WTC11 (cell line): ENCODE data around the gene METTL15. TPM values are rescaled to one million over a fixed set of nuclear protein-coding genes. Genes with fewer than 3 reads are reported as not detected.

Source experiments
- ATAC-seq: fragments of 200-7000 bp; cut with Tn5 transposase; 2 replicates; pipeline ENCODE4 v1.10.0; 2021; ENCODE audit warnings: mild to moderate bottlenecking, moderate library complexity
- Bru-seq: library from RNA; stranded (reverse); fragments of 400-500 nt; gene quantifications from one replicate; lab custom pipeline; 2021; lab: Mats Ljungman, UMichigan
- CTCF ChIA-PET: fragments of 300-600 bp; sonication (Branson Sonifier 250); formaldehyde crosslinking; loops from one replicate; lab custom pipeline; 2021; ENCODE audit warnings: antibody characterized with exemption; lab: Charles Lee
- POLR2A ChIA-PET: fragments of 350-600 bp; sonication (Branson Sonifier 250); formaldehyde crosslinking; loops from one replicate; lab custom pipeline; 2021; ENCODE audit warnings: antibody characterized with exemption; lab: Charles Lee
- DNase-seq: peaks from one replicate; pipeline ENCODE4 v3.0.0; 2021; ENCODE audit warnings: low spot score
- H3K27ac Mint-ChIP-seq: 2 replicates; pipeline ENCODE4 v1.8.0; 2021; ENCODE audit warnings: mixed read lengths
- H3K27me3 Mint-ChIP-seq: 2 replicates; pipeline ENCODE4 v1.8.0; 2021; ENCODE audit warnings: low read depth, mild to moderate bottlenecking, moderate library complexity, mixed read lengths
- H3K36me3 Mint-ChIP-seq: 2 replicates; pipeline ENCODE4 v1.8.0; 2021; ENCODE audit warnings: mixed read lengths
- H3K4me1 Mint-ChIP-seq: 2 replicates; pipeline ENCODE4 v1.8.0; 2022; ENCODE audit warnings: mixed read lengths
- H3K4me3 Mint-ChIP-seq: 2 replicates; pipeline ENCODE4 v1.8.0; 2021; ENCODE audit warnings: mild to moderate bottlenecking, moderate library complexity, mixed read lengths
- H3K9me3 Mint-ChIP-seq: 2 replicates; pipeline ENCODE4 v1.8.0; 2021; ENCODE audit warnings: mixed read lengths
- AR ChIP-seq: fragments of 250-450 bp; sonication (Bioruptor Pico); IDR thresholded peaks from 2 replicates; pipeline ENCODE4 v1.9.0; 2021; ENCODE audit warnings: mild to moderate bottlenecking
- ARID4B ChIP-seq: sonication (generic); formaldehyde crosslinking; IDR thresholded peaks from 2 replicates; pipeline ENCODE4 v1.8.0; 2023; ENCODE audit warnings: missing genetic modification reagents, mild to moderate bottlenecking, borderline replicate concordance
- CTCF ChIP-seq: fragments of 200-600 bp; IDR thresholded peaks from 2 replicates; pipeline ENCODE4 v1.8.0; 2022; ENCODE audit warnings: antibody characterized with exemption
- E2F1 ChIP-seq: sonication (generic); formaldehyde crosslinking; IDR thresholded peaks from 2 replicates; pipeline ENCODE4 v1.8.0; 2022; ENCODE audit warnings: mild to moderate bottlenecking, missing genetic modification reagents
- E2F5 ChIP-seq: sonication (generic); formaldehyde crosslinking; IDR thresholded peaks from 2 replicates; pipeline ENCODE4 v1.8.1; 2022; ENCODE audit warnings: mild to moderate bottlenecking, moderate library complexity, missing genetic modification reagents
- ETV6 ChIP-seq: sonication (generic); formaldehyde crosslinking; IDR thresholded peaks from 2 replicates; pipeline ENCODE4 v1.8.1; 2022; ENCODE audit warnings: mild to moderate bottlenecking, missing genetic modification reagents
- FOXK1 ChIP-seq: sonication (generic); formaldehyde crosslinking; IDR thresholded peaks from 2 replicates; pipeline ENCODE4 v1.8.0; 2022; ENCODE audit warnings: mild to moderate bottlenecking, moderate library complexity, missing genetic modification reagents
- GABPB1 ChIP-seq: sonication (generic); formaldehyde crosslinking; IDR thresholded peaks from 2 replicates; pipeline ENCODE4 v1.8.1; 2023; ENCODE audit warnings: mild to moderate bottlenecking, missing genetic modification reagents
- JAZF1 ChIP-seq: fragments of 250-450 bp; sonication (Bioruptor Pico); IDR thresholded peaks from 2 replicates; pipeline ENCODE4 v1.9.0; 2021; ENCODE audit warnings: moderate library complexity, mild to moderate bottlenecking, inconsistent platforms
- KAT7 ChIP-seq: sonication (generic); formaldehyde crosslinking; IDR thresholded peaks from 2 replicates; pipeline ENCODE4 v1.8.1; 2023; ENCODE audit warnings: missing genetic modification reagents, mild to moderate bottlenecking, borderline replicate concordance
- MAX ChIP-seq: sonication (generic); formaldehyde crosslinking; IDR thresholded peaks from 2 replicates; pipeline ENCODE4 v1.8.0; 2022; ENCODE audit warnings: mild to moderate bottlenecking, missing genetic modification reagents
- MLX ChIP-seq: sonication (generic); formaldehyde crosslinking; IDR thresholded peaks from 2 replicates; pipeline ENCODE4 v1.8.1; 2023; ENCODE audit warnings: mild to moderate bottlenecking, missing genetic modification reagents, moderate library complexity
- MYBL2 ChIP-seq: sonication (generic); formaldehyde crosslinking; IDR thresholded peaks from 2 replicates; pipeline ENCODE4 v1.8.1; 2023; ENCODE audit warnings: mild to moderate bottlenecking, moderate library complexity, missing genetic modification reagents
- NFYB ChIP-seq: sonication (generic); formaldehyde crosslinking; conservative IDR thresholded peaks from 2 replicates; pipeline ENCODE4 v1.8.0; 2022; ENCODE audit warnings: low read depth, missing genetic modification reagents
- SMAD3 ChIP-seq: sonication (generic); formaldehyde crosslinking; IDR thresholded peaks from 2 replicates; pipeline ENCODE4 v1.8.0; 2022; ENCODE audit warnings: missing genetic modification reagents, mild to moderate bottlenecking, borderline replicate concordance
- SP1 ChIP-seq: sonication (generic); formaldehyde crosslinking; conservative IDR thresholded peaks from 2 replicates; pipeline ENCODE4 v1.8.1; 2022; ENCODE audit warnings: missing genetic modification reagents
- TEAD1 ChIP-seq: sonication (generic); formaldehyde crosslinking; IDR thresholded peaks from 2 replicates; pipeline ENCODE4 v1.8.0; 2022; ENCODE audit warnings: mild to moderate bottlenecking, missing genetic modification reagents
- TP53 ChIP-seq: sonication (generic); formaldehyde crosslinking; IDR thresholded peaks from 2 replicates; pipeline ENCODE4 v1.8.1; 2023; ENCODE audit warnings: mild to moderate bottlenecking, missing genetic modification reagents
- ZBTB21 ChIP-seq: sonication (generic); formaldehyde crosslinking; IDR thresholded peaks from 2 replicates; pipeline ENCODE4 v1.8.1; 2023; ENCODE audit warnings: mild to moderate bottlenecking, missing genetic modification reagents, borderline replicate concordance
- ZNF219 ChIP-seq: sonication (generic); formaldehyde crosslinking; IDR thresholded peaks from 2 replicates; pipeline ENCODE4 v1.8.0; 2023; ENCODE audit warnings: missing genetic modification reagents, mild to moderate bottlenecking, borderline replicate concordance
- ZNF317 ChIP-seq: sonication (generic); formaldehyde crosslinking; IDR thresholded peaks from 2 replicates; pipeline ENCODE4 v1.8.1; 2023; ENCODE audit warnings: low read depth, mild to moderate bottlenecking, moderate library complexity, missing genetic modification reagents, borderline replicate concordance
- long read RNA-seq, 3 experiments: library from RNA in 1 of 3; library from capped mRNA in 1 of 3; library from polyadenylated mRNA in 1 of 3; unstranded in 2 of 3; stranded (forward) in 1 of 3; transcript quantifications; one replicate each; pipeline ENCODE4 v2.0.0, GENCODE V29; 2021
- total RNA-seq: library from RNA; stranded (reverse); gene quantifications from 3 replicates; pipeline ENCODE4 v1.2.3, GENCODE V29; 2021

The METTL15 gene
- total RNA-seq (13.2 to 16.3 TPM (median 15.8 TPM) in 3 replicates), Bru-seq, nascent RNA (percentile 81 among the genes with signal in this experiment)
- long read RNA-seq, experiment 1, full-length matches to known transcripts: 6 of 134 reads
- long read RNA-seq, experiment 1, partial matches to known transcripts: 86 of 134 reads
- long read RNA-seq, experiment 1, other reads (novel, unspliced or antisense): 42 of 134 reads
- long read RNA-seq, experiment 2, full-length matches to known transcripts: 1 of 16 reads
- long read RNA-seq, experiment 2, partial matches to known transcripts: 11 of 16 reads
- long read RNA-seq, experiment 2, other reads (novel, unspliced or antisense): 4 of 16 reads
- long read RNA-seq, experiment 3, full-length matches to known transcripts: 3 of 18 reads
- long read RNA-seq, experiment 3, partial matches to known transcripts: 10 of 18 reads
- long read RNA-seq, experiment 3, other reads (novel, unspliced or antisense): 5 of 18 reads

GRCh38 chr11:28107750-28108618 is at the start of gene METTL15, which contains the start of gene KIF18A:
TSS of gene METTL15 (plus strand) at chr11:28108388. CDS start at chr11:28113335, 4,947 bp downstream.
TSS of gene KIF18A (minus strand) at chr11:28108156. CDS start at chr11:28097947, 10,209 bp downstream.
- H3K36me3 Mint-ChIP-seq: no peaks in the 10 kb centered on the region
- CTCF ChIA-PET: interaction anchor here (0.7 to 2.1 kb wide), 6 partner anchors 388 to 1235 kb away, joined by 3 to 13 read pairs (median 6); partner anchors contain the start of gene BDNF
- POLR2A ChIA-PET: interaction anchor here (0.6 to 1.9 kb wide), 5 partner anchors 9 to 409 kb away, joined by 3 to 10 read pairs (median 3); no protein-coding TSS in a partner anchor
- H3K27ac Mint-ChIP-seq: peak within 1 kb of the TSS; percentile 96
- peak; percentile 92 for ATAC-seq
- no peaks in the 10 kb centered on the region for H3K27me3 Mint-ChIP-seq
- peak within 1 kb of the TSS; percentile 98 for H3K4me3 Mint-ChIP-seq
- DNase-seq: peak; percentile 100
- no peaks in the 10 kb centered on the region for H3K9me3 Mint-ChIP-seq
- H3K4me1 Mint-ChIP-seq: peaks cover 27% of the 10 kb centered on the region
- TF ChIP-seq GABPB1 (CRISPR knock-in tag) (peak; percentile 70), CTCF (no peak), SMAD3 (CRISPR knock-in tag) (0 out of 2 replicates have a peak, but pooled peaks have one; percentile 10), TEAD1 (CRISPR knock-in tag) (0 out of 2 replicates have a peak, but pooled peaks have one; percentile 15), FOXK1 (peak; percentile 83), ZBTB21 (CRISPR knock-in tag) (peak; percentile 81), ETV6 (CRISPR knock-in tag) (no peak), KAT7 (CRISPR knock-in tag) (no peak), ARID4B (peak; percentile 27; the same call in 1 of the 2 replicates), MLX (CRISPR knock-in tag) (no peak), ZNF219 (CRISPR knock-in tag) (no peak), TP53 (CRISPR knock-in tag) (no peak), JAZF1 (CRISPR knock-in tag) (no peak), E2F5 (CRISPR knock-in tag) (peak; percentile 99), MYBL2 (CRISPR knock-in tag) (peak; percentile 98), NFYB (CRISPR knock-in tag) (peak; percentile 72), AR (CRISPR knock-in tag) (0 out of 2 replicates have a peak, but pooled peaks have one; percentile 14), SP1 (CRISPR knock-in tag) (peak; percentile 88), E2F1 (no peak), ZNF317 (CRISPR knock-in tag) (no peak), MAX (CRISPR knock-in tag) (peak; percentile 71; the same call in 1 of the 2 replicates)
